HAP-1 (cell line): Measurements from ENCODE around the gene MAGEB10.
"Not testable (repeated sequence)": the region's sequence is repeated elsewhere in the genome, so short reads cannot be mapped to it uniquely, and the experiment has no call there.

Experiments used
- DNase-seq, 2 experiments: peaks; one replicate each; pipeline ENCODE4 v3.0.0-alpha.2; 2016 to 2020; ENCODE audit warnings: low spot score in 2 of 2
- H3K27me3 ChIP-seq: fragments of 250-450 bp; sonication (Bioruptor Pico); 2 replicates; pipeline ENCODE4 v1.5.1; 2020; ENCODE audit warnings: low read depth, mild to moderate bottlenecking, moderate library complexity
- H3K36me3 ChIP-seq: fragments of 250-450 bp; sonication (Bioruptor Pico); replicated peaks from 2 replicates; pipeline ENCODE4 v1.5.1; 2020; ENCODE audit warnings: mild to moderate bottlenecking
- H3K4me1 ChIP-seq: fragments of 250-450 bp; sonication (Bioruptor Pico); 2 replicates; pipeline ENCODE4 v1.5.1; 2020; ENCODE audit warnings: mild to moderate bottlenecking
- H3K4me3 ChIP-seq: fragments of 250-450 bp; sonication (Bioruptor Pico); 2 replicates; pipeline ENCODE4 v1.5.1; 2020; ENCODE audit warnings: mild to moderate bottlenecking, moderate library complexity
- H3K9me3 ChIP-seq: fragments of 250-450 bp; sonication (Bioruptor Pico); 2 replicates; pipeline ENCODE4 v1.5.1; 2020; ENCODE audit warnings: mild to moderate bottlenecking, moderate library complexity
- in situ Hi-C: fragments of 300-500 bp; cut with MboI; formaldehyde crosslinking; loops from 3 replicates; pipeline ENCODE4 v1.14.3; 2020; ENCODE audit warnings: low sequenced_read_pairs, inconsistent platforms, mixed read lengths

The MAGEB10 gene

DNA sequence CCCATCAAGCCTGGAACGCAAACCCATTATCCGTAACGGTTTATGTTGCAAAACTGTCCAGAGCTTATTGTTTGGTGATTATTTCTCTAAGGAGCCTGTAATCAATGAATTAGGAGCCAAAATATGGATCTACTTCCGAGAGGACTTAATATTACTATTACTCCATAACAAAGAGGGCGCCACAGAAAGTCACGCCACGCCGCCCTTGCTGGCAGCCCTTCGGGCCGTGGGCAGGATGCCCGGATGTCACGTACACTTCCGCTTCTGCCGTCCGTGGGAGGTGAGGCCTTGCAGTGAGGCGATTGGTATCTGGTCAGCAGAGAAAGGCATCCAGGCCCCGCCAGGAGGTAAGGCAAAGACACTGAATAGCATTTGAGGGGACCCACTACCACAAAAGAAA lies at the start of gene MAGEB10:
MAGEB10 (plus strand) TSS at position 301 of the 400 bp plus-strand sequence. CDS start 13,317 bp downstream, outside the sequence.
- Histone ChIP-seq H3K4me1 (no peaks in the 10 kb centered on the region), H3K27me3 (0 out of 2 replicates have a peak, but pooled peaks cover 3% of the 10 kb centered on the region), H3K4me3 (no peak within 1 kb of the TSS), H3K36me3 (no peaks in the 10 kb centered on the region), H3K9me3 (no peaks in the 10 kb centered on the region)
- in situ Hi-C loops, result no loop called here
- DNase-seq, result no peak

DNA sequence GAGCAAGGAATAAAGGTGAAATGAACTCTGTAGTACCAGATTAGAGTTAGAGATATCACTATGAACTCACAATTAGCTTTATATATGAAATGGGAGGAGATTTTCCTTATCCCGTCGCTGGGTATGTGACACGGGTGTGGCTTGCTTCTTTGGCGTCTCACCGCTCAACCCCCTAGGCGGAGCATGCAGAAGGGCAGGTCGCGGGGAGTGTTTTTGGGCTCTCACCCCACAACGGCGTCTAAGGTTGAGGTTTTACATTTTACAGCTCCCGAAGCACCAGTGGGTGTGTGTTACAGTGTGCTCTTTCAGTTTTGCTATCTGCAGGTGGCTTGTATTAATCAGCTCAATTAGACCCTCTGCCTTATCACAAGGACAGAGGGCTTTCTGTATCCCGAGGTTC lies 42.1 kb upstream of the MAGEB10 start:
- in situ Hi-C loops, result no loop called here
- no peak for DNase-seq
- H3K9me3 ChIP-seq, result no peaks in the 10 kb centered on the region
- no peaks in the 10 kb centered on the region for H3K36me3 ChIP-seq
- H3K4me1 ChIP-seq, result no peaks in the 10 kb centered on the region
- no peak overlapping the region for H3K4me3 ChIP-seq
- no peaks in the 10 kb centered on the region for H3K27me3 ChIP-seq

- no peaks in the 10 kb centered on the region for H3K4me1 ChIP-seq
- no peaks in the 10 kb centered on the region for H3K27me3 ChIP-seq
- no peaks in the 10 kb centered on the region for H3K36me3 ChIP-seq
- in situ Hi-C loops, result no loop called here
- no peak for DNase-seq
- no peak overlapping the region for H3K4me3 ChIP-seq
- no peaks in the 10 kb centered on the region for H3K9me3 ChIP-seq
These were observed 40.4 kb upstream of the MAGEB10 start for GRCh38 chrX:27767387-27767786.

DNA sequence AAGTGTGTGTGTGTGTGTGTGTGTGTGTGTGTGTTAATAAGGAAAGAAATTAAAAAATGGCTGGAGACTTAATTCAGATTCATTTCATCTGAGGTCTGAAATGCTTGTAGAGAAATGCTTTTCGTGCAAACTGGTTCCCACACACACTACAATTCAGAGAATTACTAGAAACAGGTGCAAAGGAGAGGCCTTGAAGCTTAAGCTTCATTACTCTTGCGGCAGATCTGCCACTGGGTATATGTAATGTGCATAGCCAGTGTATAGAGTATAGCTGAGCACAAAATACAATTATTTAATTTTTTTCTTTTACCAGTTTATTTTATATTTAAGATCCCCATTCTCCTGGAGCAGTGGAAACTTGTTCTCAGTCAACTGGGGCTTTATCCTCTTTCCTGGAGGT lies 31.8 kb upstream of the MAGEB10 start:
- no peaks in the 10 kb centered on the region for H3K36me3 ChIP-seq
- in situ Hi-C loops, result no loop called here
- DNase-seq, result no peak
- no peak overlapping the region for H3K4me3 ChIP-seq
- no peaks in the 10 kb centered on the region for H3K4me1 ChIP-seq
- H3K9me3 ChIP-seq, result no peaks in the 10 kb centered on the region
- no peaks in the 10 kb centered on the region for H3K27me3 ChIP-seq

- Histone ChIP-seq H3K27me3 (no peaks in the 10 kb centered on the region), H3K4me1 (no peaks in the 10 kb centered on the region), H3K4me3 (no peak overlapping the region), H3K36me3 (no peaks in the 10 kb centered on the region), H3K9me3 (no peaks in the 10 kb centered on the region)
- in situ Hi-C loops, result no loop called here
- no peak for DNase-seq
These were observed 11.0 kb upstream of the MAGEB10 start for GRCh38 chrX:27796640-27797257.

DNA sequence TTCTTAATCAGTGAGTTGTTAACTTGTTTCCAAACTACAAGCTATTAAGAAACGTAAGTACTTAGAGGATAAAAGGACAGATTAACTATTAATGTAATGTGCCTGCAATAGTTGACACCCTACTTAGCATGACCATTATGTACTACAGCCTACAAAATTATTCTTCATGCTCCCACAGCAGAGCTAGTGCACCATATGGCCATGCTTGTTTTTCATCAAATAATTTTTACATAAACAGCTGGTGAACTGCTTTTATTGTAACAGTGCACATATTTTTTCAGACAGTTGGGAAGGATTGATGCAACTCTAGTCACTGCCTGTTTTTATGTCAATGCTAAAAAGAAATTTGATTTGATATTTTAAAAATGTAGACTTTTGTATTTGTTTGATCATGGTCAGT lies 10.2 kb upstream of the MAGEB10 start:
- Histone ChIP-seq H3K4me3 (no peak overlapping the region), H3K27me3 (no peaks in the 10 kb centered on the region), H3K4me1 (no peaks in the 10 kb centered on the region), H3K36me3 (no peaks in the 10 kb centered on the region), H3K9me3 (no peaks in the 10 kb centered on the region)
- no peak for DNase-seq
- in situ Hi-C loops, result no loop called here

DNA sequence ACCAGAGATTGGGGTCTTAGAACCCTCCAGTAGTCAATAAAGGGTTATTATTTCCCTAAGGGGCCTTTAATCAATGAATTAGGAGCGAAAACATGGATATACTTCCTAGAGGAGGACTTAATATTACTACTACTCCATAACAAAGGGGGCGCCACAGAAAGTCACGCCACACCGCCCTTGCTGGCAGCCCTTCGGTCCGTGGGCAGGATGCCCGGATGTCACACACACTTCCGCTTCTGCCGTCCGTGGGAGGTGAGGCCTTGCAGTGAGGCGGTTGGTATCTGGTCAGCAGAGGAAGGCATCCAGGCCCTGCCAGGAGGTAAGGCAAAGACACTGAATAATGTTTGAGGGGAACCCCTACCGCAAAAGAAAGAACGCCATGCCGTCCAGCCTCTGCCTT lies 436 bp downstream of the MAGEB10 start:
- H3K27me3 ChIP-seq, result 0 out of 2 replicates have a peak, but pooled peaks cover 3% of the 10 kb centered on the region
- no peak for DNase-seq
- H3K4me3 ChIP-seq, result no peak overlapping the region
- no peaks in the 10 kb centered on the region for H3K9me3 ChIP-seq
- H3K4me1 ChIP-seq, result no peaks in the 10 kb centered on the region
- H3K36me3 ChIP-seq, result no peaks in the 10 kb centered on the region
- in situ Hi-C loops, result no loop called here

- in situ Hi-C loops, H3K4me1 ChIP-seq: not testable (repeated sequence)
These were observed 1.4 kb downstream of the MAGEB10 start for GRCh38 chrX:27808991-27809859.

GRCh38 chrX:27815209-27815608 lies 7.4 kb downstream of the MAGEB10 start:
- in situ Hi-C loops, result no loop called here
- DNase-seq, result no peak
- no peak overlapping the region for H3K4me3 ChIP-seq
- H3K9me3 ChIP-seq, result no peaks in the 10 kb centered on the region
- H3K4me1 ChIP-seq, result no peaks in the 10 kb centered on the region
- H3K36me3 ChIP-seq, result no peaks in the 10 kb centered on the region
- no peaks in the 10 kb centered on the region for H3K27me3 ChIP-seq

More at GRCh38 chrX:27808991-27809859, 1.4 kb downstream of the MAGEB10 start:
- H3K9me3 ChIP-seq, H3K27me3 ChIP-seq, DNase-seq, H3K36me3 ChIP-seq, H3K4me3 ChIP-seq: not testable (repeated sequence)

- Histone ChIP-seq H3K36me3 (no peaks in the 10 kb centered on the region), H3K27me3 (no peaks in the 10 kb centered on the region; the same call in 1 of the 2 replicates), H3K4me3 (no peak overlapping the region), H3K4me1 (no peaks in the 10 kb centered on the region), H3K9me3 (no peaks in the 10 kb centered on the region)
- in situ Hi-C loops, result no loop called here
- DNase-seq, result no peak
These were observed 16.0 kb downstream of the MAGEB10 start for GRCh38 chrX:27823812-27824211.

DNA sequence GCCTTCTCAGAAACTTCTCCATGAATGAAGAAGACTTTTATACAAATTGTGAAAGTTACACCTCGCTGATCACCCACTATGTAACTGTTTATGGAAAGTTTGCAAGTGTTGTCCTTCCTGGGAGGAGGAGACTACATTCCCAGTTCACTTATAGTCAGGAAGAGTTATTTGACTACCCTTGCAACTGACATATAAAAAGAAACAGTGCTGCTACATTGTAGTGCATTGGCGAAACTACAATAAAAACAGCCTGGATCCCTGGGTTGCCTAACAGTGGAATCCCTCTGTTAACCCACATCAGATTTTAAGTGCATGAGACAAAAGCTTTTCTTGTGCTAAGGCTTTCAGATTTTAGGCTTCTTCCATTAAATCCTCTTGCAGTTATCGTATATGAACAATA lies 30.4 kb downstream of the MAGEB10 start:
- DNase-seq, result no peak
- no peaks in the 10 kb centered on the region for H3K36me3 ChIP-seq
- H3K27me3 ChIP-seq, result no peaks in the 10 kb centered on the region
- in situ Hi-C loops, result no loop called here
- no peak overlapping the region for H3K4me3 ChIP-seq
- no peaks in the 10 kb centered on the region for H3K4me1 ChIP-seq
- H3K9me3 ChIP-seq, result no peaks in the 10 kb centered on the region

DNA sequence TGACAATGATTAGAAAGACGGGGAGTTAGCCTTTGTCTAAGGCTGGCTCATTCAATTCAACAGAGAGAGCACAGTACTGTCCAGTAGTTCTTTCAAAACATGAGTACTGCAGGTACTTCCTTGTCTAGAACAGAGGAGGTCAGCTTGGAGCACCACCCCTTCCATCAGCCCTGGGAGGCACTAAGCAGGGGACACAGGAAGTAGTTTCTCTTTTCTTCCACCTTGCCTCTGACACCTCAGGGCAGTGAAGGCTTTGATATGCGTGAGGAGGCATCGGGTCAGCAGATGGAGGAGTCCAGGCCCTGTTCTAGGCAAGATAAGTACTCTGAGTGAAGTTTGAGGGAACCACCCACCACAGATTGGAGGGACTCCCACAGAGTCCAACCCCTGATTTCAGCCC lies 33.1 kb downstream of the MAGEB10 start:
- no peak for DNase-seq
- in situ Hi-C loops, result no loop called here
- no peaks in the 10 kb centered on the region for H3K36me3 ChIP-seq

DNA sequence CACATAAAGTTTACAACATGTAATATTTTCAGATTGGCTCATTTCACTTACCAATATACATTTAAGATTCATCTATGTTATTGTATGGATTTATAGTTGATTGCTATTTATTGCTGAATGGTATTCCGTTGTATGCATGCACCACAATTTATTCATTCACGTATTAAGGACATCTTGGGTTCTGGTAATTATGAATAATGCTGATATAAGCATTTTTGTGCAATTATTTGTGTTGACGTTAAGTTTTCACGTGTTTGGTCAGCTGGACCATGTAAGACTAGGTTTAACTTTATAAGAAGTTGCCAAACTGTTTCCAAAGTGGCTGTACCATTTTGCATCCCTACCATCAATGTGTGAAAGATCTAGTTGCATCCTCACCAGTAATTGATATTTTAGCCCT lies 35.1 kb downstream of the MAGEB10 start:
- H3K4me1 ChIP-seq, result no peaks in the 10 kb centered on the region
- H3K9me3 ChIP-seq, result no peaks in the 10 kb centered on the region
- no peak overlapping the region for H3K4me3 ChIP-seq
- no peak for DNase-seq
- no peaks in the 10 kb centered on the region for H3K36me3 ChIP-seq
- H3K27me3 ChIP-seq, result no peaks in the 10 kb centered on the region
- in situ Hi-C loops, result no loop called here

More for the DNA sequence above, 33.1 kb downstream of the MAGEB10 start:
- Histone ChIP-seq H3K27me3 (no peaks in the 10 kb centered on the region), H3K4me3 (no peak overlapping the region), H3K9me3 (no peaks in the 10 kb centered on the region), H3K4me1 (no peaks in the 10 kb centered on the region)

DNA sequence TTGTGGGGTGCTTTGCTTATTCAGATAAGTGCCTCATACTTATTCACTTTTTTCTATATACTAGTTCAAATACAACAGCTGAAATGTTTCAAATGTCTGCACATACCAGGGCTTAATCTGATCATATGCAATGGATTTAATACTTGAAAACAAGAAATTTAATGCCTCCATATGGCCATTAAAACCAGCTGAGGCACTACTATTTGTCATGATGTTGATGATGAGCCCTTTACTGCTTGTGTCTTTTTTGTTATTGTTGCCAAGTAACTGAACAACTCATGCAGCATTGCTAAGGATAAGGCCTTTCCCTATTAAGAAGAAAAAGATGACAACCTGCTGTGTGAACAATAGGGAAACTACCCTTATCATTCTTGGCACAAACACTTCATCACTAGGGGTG lies 52.5 kb downstream of the MAGEB10 start:
- H3K36me3 ChIP-seq, result no peaks in the 10 kb centered on the region
- DNase-seq, result no peak
- no peaks in the 10 kb centered on the region for H3K4me1 ChIP-seq
- H3K9me3 ChIP-seq, result no peaks in the 10 kb centered on the region
- H3K27me3 ChIP-seq, result no peaks in the 10 kb centered on the region
- no peak overlapping the region for H3K4me3 ChIP-seq
- in situ Hi-C loops, result no loop called here
